GM18505 (cell line): Measurements from ENCODE around the gene PFN4.
A peak's percentile ranks its signal among the peaks of the same experiment; 100 is the strongest.
"Not testable (repeated sequence)": the region's sequence is repeated elsewhere in the genome, so short reads cannot be mapped to it uniquely, and the experiment has no call there.

Experiments
- ATAC-seq: cut with Tn5 transposase; IDR thresholded peaks from one replicate; pipeline ENCODE4 v1.9.1; 2021; ENCODE audit not compliant: unreplicated experiment
- POLR2A ChIP-seq: IDR thresholded peaks from 4 replicates; pipeline ENCODE4 v1.6.1; 2011; ENCODE audit warnings: borderline replicate concordance; ENCODE audit not compliant: insufficient read depth, insufficient read length; ENCODE audit errors: extremely low read depth

The PFN4 gene, protein sequence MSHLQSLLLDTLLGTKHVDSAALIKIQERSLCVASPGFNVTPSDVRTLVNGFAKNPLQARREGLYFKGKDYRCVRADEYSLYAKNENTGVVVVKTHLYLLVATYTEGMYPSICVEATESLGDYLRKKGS

GRCh38 chr2:24123195-24123921 lies at the start of gene PFN4, which contains the start of gene FAM228B:
TSS of gene PFN4 (minus strand) at chr2:24123334. CDS start at chr2:24122535, 799 bp downstream.
TSS of gene FAM228B (plus strand) at chr2:24123469. CDS start at chr2:24124362, 893 bp downstream.
- ATAC-seq = peak; percentile 92
- peak; percentile 85 for TF ChIP-seq POLR2A

DNA sequence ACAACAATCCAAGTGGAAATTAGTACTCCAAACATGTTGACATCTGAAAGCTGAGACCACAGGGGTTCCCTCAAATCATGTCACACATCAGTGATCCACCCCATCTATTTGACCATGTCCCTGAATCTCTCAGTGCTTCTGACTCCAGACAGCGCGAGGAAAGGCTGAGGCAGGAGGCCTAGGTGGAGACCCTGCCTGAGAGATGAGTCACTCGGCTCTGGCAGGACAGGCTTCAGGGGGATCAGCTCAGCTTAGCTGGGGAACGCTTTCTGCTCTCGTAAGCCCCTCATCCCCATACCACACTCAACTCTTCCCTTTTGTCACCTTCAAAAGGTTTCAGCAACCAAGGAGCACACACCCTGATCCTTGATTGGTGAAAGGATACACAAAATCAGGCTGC lies 45.9 kb upstream of the PFN4 start:
- no peak for ATAC-seq
- TF ChIP-seq POLR2A = no peak

DNA sequence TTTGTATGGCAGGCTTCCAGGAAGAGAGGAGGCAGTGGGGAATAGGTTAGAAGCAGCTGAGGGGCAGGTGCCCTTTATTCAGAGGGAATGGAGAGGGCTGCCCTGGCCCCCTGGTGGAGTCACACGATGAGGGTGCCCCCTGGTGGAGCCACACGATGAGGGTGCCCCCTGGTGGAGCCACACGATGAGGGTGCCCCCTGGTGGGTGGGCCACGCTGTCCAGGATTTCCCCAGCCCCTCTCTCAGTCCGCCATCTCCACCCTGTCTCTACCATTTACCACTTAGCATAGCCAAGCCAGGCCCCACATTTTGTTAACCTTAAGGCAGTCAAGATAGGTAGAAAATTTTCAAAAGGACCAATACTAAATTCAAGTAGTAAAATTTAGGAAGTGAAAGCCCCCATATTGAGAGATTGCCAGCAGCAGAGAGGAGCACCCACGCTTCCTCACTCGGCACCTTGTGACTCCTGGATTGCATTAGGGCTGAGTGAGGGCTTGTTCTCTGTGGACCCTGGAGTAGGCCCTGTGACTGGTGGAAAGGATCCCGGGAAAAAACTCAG lies 41.4 kb upstream of the PFN4 start:
- ATAC-seq = peak; percentile 59
- no peak for TF ChIP-seq POLR2A

- no peak for TF ChIP-seq POLR2A
- ATAC-seq = no peak
Measured at GRCh38 chr2:24163601-24164000, 40.5 kb upstream of the PFN4 start.

- ATAC-seq = no peak
- TF ChIP-seq POLR2A = no peak
Measured at GRCh38 chr2:24163186-24163585, 40.1 kb upstream of the PFN4 start.

DNA sequence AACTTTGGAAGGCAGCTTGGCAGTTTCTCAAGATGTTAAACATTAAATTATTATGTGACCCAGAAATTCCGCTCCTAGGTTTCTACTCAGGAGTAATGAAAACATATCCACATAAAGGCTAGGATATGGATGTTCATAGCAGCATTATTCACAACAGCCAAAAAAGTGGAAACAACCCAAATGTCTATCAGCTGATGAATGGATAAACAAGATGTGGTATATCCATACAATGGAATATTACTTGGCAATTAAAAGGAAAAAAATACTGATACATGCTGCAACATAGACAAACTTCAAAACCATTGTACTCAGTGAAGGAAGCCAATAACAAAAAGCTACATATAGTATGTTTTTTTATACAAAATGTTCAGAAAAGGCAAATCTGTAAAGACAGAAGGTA lies 39.4 kb upstream of the PFN4 start:
- ATAC-seq = no peak
- TF ChIP-seq POLR2A = no peak

GRCh38 chr2:24160761-24161160 lies 37.6 kb upstream of the PFN4 start:
- ATAC-seq = no peak
- TF ChIP-seq POLR2A = no peak

DNA sequence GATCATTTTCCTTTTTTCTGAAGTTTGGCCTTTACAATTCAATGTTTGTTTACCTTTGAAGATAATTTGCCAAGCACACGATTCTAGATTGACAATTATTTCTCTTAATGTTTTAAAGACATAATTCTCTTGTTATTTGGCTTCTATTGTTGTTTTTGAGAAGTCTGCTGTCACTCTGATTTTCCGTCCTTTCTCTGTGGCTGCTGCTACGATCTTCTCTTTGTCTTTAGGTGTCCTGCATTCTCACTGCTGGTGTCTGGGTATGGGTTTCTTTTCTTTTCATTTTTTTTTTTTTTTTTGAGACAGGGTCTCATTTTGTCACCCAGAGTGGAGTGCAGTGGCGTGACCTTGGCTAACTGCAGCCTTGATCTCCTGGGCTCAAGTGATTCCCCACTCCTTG lies 36.6 kb upstream of the PFN4 start:
- ATAC-seq = no peak

DNA sequence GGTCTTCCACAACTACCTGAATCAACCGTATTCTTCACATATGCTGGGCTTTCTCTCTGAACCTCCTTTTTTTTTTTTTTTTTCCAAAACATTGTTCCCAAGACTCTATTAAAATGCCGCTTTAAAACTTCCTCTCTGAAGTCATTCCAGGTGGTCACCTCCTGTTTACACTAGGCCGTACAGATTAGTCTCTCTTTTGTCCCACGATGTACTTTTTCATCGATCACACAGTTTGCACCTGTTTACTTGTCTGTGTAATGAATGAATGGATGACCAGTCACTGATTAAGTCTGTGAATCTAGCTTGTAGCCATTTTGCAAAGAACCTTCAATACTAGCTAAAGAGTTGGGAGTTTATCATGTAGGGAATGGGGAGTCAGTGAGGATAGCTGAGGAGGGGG lies 35.0 kb upstream of the PFN4 start:
- ATAC-seq = no peak
- no peak for TF ChIP-seq POLR2A

More for the DNA sequence above, 36.6 kb upstream of the PFN4 start:
- TF ChIP-seq POLR2A = no peak

GRCh38 chr2:24153478-24153877 lies 30.3 kb upstream of the PFN4 start:
- ATAC-seq = no peak
- TF ChIP-seq POLR2A = no peak

DNA sequence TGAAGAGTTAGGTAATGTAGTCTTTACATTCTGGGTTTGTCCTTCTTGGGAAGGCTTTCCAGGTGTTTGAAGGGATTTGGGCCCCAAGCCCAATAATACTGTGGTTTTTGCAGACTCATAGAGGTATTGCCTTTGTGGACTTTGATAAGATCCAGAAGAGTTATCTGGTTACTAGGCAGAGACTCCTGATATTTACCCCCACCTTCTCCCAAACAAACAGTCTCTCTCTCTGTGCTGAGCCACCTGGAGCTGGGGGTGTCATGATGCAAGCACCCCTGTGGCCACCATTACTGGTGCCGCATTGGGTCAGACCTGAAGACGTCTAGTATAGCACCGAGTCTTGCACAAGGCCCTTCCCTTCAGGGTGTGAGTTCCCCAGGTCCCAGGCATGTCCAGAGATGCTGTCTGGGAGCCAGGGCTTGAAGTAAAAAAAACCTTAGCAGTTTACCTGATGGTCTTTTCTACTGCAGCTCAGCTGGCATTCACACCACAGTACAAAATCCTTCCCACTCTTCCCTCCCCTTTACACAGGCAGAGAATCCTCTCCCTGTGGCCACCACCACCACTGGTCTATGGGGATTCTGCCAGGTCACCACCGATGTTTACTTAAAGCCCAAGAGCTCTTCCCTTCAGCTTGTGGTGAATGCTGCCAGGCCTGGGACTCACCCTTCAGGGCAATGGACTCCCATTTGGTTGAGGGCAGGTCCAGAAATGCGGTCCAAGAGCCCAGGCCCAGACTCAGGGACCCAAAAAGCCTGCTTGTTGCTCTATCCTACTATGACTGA lies 29.5 kb upstream of the PFN4 start:
- TF ChIP-seq POLR2A = no peak
- ATAC-seq = no peak

DNA sequence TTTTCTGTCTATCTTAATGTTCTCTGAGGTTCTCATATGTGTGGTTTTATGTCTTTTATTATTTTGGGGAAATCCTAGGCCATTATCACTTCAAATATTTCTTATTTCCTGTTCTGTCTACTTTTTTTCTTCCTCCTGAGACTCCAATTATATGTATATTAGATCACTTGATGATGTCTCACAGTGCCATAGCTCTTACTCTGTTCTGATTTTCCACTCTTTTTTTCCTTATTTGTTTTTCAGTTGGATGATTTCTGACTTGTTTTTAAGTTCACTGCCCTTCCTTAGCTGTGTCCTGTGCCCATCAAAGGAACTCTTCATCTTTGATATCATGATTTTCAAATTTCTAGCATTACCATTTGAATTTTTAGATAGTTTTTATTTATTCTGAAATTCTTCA lies 24.2 kb upstream of the PFN4 start:
- ATAC-seq = no peak
- TF ChIP-seq POLR2A = no peak

- ATAC-seq = not testable (repeated sequence)
Measured at GRCh38 chr2:24140305-24140704, 17.2 kb upstream of the PFN4 start.
